NAMALWA (cell line): ENCODE measurements around the gene RGL3.
A peak's percentile ranks its signal among the peaks of the same experiment; 100 is the strongest.
"Not testable (repeated sequence)": the region's sequence is repeated elsewhere in the genome, so short reads cannot be mapped to it uniquely, and the experiment has no call there.

Experiments used
- DNase-seq: peaks from one replicate; pipeline ENCODE4 v3.0.0-alpha.2; 2015; ENCODE audit warnings: low spot score

RGL3 gene

GRCh38 chr19:11383706-11384048 is 35.4 kb downstream of the RGL3 start:
- no peak for DNase-seq

GRCh38 chr19:11382898-11383705 is 36.0 kb downstream of the RGL3 start:
- peak; percentile 56 for DNase-seq

GRCh38 chr19:11380653-11381537 is 38.2 kb downstream of the RGL3 start:
- DNase-seq = peak; percentile 99

GRCh38 chr19:11379857-11380350 is 39.2 kb downstream of the RGL3 start:
- no peak for DNase-seq

- DNase-seq = not testable (repeated sequence)
Observed at GRCh38 chr19:11379269-11379845, 39.8 kb downstream of the RGL3 start.

GRCh38 chr19:11378319-11379189 is 40.6 kb downstream of the RGL3 start:
- DNase-seq = no peak

- DNase-seq = no peak
Observed at GRCh38 chr19:11377756-11378155, 41.4 kb downstream of the RGL3 start.

- peak; percentile 74 for DNase-seq
Observed at GRCh38 chr19:11377237-11377636, 41.9 kb downstream of the RGL3 start.

GRCh38 chr19:11375143-11375948 is 43.8 kb downstream of the RGL3 start:
- DNase-seq = peak; percentile 83

GRCh38 chr19:11374433-11375142 is 44.5 kb downstream of the RGL3 start, which contains the start of gene SWSAP1:
SWSAP1 (plus strand) TSS chr19:11374666; CDS start chr19:11374681, 15 bp downstream.
- DNase-seq = peak; percentile 99

- no peak for DNase-seq
Observed at GRCh38 chr19:11373885-11374432, 45.2 kb downstream of the RGL3 start.

- DNase-seq = peak; percentile 41
Observed at GRCh38 chr19:11373166-11373884, 45.8 kb downstream of the RGL3 start.

GRCh38 chr19:11370744-11371143 is 48.4 kb downstream of the RGL3 start:
- no peak for DNase-seq

- DNase-seq = no peak
Observed at GRCh38 chr19:11367528-11367927, 51.6 kb downstream of the RGL3 start.

- DNase-seq = no peak
Observed at GRCh38 chr19:11365557-11366117, 53.5 kb downstream of the RGL3 start.

GRCh38 chr19:11364935-11365334 is 54.2 kb downstream of the RGL3 start:
- DNase-seq = no peak

GRCh38 chr19:11364296-11364904 is 54.7 kb downstream of the RGL3 start:
- no peak for DNase-seq

- DNase-seq = no peak
Observed at GRCh38 chr19:11363881-11364280, 55.2 kb downstream of the RGL3 start.
